NCI-H748 (cell line): ENCODE measurements around the gene PILRA.
A peak's percentile ranks its signal among the peaks of the same experiment; 100 is the strongest.
"Not testable (repeated sequence)": the region's sequence is repeated elsewhere in the genome, so short reads cannot be mapped to it uniquely, and the experiment has no call there.

ENCODE experiments used
- DNase-seq: peaks from one replicate; lab custom pipeline; 2025; ENCODE audit not compliant: unreplicated experiment; lab: John Stamatoyannopoulos, UW

Gene PILRA

DNA sequence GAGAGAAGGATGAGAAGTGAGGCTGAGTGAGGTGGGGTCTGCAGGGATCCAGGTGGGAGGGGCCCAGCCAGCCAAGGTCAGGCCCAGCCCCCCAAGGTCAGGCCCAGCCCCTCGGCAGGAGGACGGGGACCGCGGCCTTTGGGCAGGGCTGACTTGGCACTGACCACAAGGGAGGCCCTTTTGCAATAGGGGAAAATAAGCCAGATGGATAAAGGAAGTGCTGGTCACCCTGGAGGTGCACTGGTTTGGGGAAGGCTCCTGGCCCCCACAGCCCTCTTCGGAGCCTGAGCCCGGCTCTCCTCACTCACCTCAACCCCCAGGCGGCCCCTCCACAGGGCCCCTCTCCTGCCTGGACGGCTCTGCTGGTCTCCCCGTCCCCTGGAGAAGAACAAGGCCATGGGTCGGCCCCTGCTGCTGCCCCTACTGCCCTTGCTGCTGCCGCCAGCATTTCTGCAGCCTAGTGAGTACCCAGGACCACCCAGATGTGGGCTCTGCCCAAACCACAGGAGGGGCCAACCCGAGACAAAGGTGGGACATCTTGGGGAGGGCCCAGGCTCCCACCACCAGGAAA is at the start of gene PILRA:
PILRA (plus strand) TSS at position 227 of the 571 bp plus-strand sequence; CDS start at position 397, 170 bp downstream.
- DNase-seq: no peak

DNA sequence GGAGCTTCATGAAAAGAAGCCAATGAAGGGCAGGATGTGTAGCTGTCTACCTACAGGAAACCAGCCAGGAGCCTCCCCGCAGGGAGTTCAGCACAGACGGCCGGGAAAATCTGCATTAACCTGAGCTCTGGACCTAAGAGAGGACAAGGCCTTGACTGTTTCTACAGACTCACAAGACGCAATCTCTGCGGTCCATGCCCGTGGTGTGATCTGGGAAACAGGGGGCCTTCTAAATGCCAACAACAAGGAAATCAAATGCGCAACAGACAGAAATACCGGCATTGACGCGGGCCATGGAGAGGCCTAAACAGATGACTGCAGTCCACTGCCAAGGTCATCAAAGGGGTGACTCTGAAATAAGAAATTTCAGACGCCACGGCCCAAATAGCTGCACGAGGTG is 49.1 kb upstream of the PILRA start:
- not testable (repeated sequence) for DNase-seq

GRCh38 chr7:100325671-100326070 is 47.6 kb upstream of the PILRA start:
- DNase-seq: not testable (repeated sequence)

DNA sequence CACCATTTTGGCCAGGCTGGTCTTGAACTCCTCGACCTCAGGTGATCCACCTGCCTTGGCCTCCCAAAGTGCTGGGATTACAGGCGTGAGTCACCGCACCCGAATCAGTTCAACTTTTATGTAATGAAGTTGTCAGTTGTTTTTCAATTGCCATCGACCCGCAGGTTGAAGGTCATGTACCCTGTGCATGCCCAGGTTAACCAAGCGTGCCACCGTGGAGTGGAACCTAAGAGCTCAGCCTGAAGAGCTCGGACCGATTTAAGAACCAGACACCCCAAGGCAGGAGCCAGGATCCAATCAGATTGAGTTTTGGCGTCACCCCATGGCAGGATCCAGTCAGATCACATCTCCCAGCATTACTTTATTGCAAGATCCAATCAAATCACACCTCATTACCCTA is 46.4 kb upstream of the PILRA start:
- DNase-seq: not testable (repeated sequence)

DNA sequence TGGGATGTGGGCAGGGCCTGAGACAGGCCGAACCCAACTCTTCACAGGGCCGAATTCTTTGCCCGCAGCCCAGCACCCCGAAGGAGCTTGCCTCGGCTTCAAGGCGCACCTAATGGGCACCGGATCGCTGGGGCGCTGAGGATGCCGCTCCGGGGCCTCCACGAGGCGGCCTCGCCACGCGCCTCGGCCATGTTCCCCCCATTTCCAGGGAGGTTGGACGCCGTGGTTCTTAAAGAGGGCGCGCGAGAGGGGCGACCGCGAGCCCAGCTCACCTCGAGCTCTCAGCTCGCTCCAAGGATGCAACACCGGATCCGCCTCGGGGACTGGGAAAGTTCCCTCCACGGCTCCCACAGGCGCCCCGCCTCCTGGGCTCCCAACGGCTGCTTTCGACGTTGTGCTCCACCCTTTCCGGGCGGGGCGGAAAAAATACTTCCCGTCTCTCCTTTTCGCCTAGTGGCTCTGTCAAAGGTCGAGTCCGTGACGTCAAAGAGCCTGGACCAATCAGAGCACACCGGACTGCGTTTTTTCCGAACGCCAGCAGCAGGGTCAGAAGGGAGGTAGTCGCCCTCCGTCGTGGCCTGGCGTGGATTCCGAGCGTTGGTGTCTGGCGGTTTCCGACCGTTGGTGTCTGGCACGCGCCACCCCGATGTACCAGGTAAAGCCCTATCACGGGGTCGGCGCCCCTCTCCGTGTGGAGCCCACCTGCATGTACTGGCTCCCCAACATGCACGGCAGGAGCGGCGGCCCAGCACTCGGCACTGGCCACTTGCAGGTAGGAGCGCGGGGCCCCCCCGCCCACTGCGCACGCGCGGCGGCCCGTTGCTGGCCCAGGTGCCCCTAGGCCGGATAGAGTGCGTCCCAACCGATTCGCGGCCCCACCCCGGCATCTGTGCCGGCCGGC is 37.5 kb upstream of the PILRA start:
- DNase-seq: peak; percentile 95

- not testable (repeated sequence) for DNase-seq
Measured at GRCh38 chr7:100338083-100338696, 35.1 kb upstream of the PILRA start.

DNA sequence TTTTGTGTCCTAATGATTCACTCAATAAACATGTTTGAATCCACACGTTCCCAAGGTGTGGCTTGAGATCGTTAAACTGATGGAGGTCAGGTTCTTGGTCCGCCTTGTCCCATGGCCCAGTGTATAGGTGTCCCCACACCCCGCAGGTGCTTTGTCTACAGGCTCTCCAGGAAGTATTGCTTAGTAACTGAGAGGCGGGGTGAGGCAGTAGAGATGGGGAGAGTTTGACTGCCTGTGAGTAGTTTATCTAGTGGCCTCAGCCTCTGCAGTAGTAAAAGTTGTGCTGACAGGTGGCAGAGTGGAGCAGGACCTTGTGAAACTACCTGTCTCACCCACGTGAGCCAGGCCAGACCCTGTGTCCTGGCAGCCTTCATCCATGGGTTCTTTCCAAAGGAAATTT is 32.0 kb upstream of the PILRA start:
- not testable (repeated sequence) for DNase-seq

GRCh38 chr7:100342765-100343164 is 30.5 kb upstream of the PILRA start:
- no peak for DNase-seq

- DNase-seq: not testable (repeated sequence)
Measured at GRCh38 chr7:100344124-100344559, 29.1 kb upstream of the PILRA start.

GRCh38 chr7:100344560-100345287 is 28.6 kb upstream of the PILRA start:
- peak; percentile 30 for DNase-seq

DNA sequence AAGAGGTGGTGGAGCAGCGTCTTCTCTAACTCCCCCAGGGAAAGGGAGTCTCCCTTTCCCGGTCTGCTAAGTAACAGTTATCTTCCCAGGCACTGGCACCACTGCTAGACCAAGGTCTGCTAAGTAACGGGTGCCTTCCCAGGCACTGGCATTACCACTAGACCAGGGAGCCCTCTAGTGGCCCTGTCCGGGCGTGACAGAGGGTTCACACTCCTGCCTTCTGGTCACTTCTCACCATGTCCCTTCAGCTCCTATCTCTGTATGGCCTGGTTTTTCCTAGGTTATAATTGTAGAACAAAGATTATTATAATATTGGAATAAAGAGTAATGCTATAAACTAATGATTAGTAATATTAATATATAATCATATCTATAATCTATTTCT is 28.0 kb upstream of the PILRA start:
- DNase-seq: peak; percentile 57

DNA sequence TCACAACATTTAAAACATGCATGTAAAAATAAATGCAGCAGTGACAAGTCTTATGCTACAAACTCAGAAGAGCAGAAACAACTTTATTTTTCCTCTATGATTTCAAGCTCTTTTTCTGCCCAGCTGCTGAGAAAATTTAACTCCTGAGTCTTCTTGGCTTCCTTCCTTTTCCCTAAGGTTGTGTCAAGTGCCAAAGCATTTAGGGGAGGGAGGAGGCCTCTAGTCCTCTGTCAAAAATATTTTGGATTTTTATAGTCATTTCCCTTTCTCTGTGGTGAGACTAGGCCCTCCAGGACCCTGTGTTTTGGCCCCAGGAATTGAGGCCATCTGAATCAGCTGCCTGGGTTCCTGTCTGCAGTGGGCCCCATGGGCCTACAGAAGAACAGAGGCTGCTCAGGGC is 26.4 kb upstream of the PILRA start:
- DNase-seq: no peak

GRCh38 chr7:100348805-100349204 is 24.5 kb upstream of the PILRA start:
- no peak for DNase-seq

DNA sequence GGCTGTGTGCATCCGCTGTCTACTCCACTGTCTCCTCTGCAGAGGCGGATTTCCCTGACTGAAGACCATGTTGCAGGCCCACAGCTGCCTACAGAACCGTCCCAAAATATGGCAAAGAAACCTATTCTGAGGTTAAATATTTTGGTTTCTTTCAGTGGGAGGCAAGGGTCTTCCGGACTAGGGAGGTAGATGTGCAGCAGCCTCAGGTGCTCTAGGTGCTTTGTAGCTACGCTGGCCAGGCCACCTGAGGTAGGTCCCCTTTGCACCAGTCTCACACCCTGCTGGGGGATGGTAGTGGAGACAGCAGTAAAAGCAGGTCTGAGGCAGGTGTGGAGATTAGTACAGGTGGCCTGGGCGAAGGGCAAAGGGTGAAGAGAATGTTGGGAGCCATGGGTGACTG is 23.5 kb upstream of the PILRA start:
- DNase-seq: no peak

DNA sequence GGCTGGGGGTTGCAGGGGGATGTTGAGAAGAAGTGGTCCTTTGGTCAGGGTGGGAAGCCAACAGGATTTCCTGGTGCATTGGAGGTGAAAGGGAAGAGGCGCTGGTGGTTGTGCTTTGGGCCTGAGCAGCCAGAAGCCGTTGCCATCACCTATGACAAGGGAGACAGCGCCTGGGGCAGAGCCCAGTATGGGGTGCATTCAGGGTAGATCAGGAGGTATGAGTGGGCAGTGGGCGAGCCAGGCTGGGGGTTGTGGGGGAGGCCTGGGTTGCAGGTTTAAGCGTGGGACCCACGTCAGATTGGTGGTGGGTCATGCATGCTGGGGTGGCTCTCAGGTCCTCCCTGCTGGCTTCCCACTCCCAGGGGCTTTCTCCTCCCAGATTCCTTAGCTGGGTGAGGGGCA is 21.6 kb upstream of the PILRA start:
- DNase-seq: no peak

DNA sequence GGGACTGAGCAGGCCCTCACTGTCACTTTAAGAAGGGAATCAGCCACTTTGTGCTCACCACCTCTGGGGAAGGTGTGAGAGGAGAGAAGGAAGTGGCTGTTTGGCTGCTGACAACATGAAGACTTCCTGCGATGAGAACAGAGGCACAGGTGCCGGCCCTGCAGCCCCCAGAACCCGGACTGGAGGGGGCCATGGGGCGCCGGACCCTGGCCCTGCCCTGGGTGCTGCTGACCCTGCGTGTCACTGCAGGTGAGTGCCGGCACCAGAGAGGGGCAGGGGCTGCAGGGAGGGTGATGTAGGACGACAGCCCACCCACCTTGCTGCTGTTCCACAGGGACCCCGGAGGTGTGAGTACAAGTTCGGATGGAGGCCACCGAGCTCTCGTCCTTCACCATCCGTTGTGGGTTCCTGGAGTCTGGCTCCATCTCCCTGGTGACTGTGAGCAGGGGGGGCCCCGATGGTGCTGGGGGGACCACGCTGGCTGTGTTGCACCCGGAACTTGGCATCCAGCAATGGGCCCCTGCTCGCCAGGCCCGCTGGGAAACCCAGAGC is 21.0 kb upstream of the PILRA start:
- DNase-seq: not testable (repeated sequence)

DNA sequence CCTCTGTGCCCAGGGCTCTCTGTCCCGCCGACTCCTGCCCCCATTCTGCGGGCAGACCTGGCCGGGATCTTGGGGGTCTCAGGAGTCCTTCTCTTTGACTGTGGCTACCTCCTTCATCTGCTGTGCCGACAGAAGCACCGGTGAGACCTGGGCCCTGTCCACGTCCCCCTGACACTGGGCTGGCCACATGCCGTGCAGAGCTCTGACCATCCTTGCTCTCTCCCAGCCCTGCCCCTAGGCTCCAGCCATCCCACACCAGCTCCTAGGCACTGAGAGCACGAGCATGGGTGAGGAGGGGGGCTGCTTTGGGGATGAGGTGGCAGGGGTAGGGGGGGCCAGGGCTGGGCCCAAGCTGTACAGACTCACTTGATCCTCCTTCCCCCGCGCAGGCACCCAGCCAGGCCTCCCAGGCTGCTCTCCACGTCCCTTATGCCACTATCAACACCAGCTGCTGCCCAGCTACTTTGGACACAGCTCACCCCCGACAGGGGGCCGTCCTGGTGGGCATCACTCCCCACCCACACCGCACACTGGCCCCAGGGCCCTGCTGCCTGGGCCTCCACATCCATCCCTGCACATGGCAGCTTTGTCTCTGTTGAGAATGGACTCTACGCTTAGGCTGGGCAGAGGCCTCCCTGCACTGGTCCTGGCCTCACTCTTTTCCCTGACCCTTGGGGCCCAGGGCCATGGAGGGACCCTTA is 20.2 kb upstream of the PILRA start:
- DNase-seq: no peak

DNA sequence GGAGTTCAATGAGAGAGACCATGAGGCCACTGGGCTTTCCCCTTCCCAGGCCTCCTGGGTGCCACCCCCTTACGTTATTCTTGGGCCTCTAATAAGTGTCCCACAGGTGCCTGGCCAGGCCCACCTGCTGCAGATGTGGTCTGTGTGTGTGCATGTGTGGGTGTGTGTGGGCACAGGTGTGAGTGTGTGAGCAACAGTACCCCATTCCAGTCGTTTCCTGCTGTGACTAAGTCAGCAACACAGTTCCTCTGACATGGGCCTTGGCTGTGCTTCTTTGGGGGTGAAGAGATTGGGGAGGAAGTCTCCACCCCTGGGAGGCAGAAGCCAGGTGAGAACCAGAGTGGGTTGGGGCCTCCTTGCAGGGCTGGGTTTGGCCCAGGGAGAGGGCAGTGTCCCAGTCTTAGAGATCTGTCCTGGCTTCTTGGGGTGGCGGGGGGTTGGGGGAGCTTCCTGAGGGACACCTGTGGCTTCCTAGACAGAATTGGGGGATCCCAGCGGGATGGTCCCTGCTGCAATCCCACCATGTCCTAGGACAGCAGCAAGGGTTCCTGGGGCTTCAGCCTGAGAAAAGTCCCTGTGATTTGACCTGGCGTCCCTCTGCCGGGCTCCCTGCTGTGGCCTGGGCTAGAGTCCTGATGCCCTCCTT is 19.5 kb upstream of the PILRA start:
- no peak for DNase-seq

DNA sequence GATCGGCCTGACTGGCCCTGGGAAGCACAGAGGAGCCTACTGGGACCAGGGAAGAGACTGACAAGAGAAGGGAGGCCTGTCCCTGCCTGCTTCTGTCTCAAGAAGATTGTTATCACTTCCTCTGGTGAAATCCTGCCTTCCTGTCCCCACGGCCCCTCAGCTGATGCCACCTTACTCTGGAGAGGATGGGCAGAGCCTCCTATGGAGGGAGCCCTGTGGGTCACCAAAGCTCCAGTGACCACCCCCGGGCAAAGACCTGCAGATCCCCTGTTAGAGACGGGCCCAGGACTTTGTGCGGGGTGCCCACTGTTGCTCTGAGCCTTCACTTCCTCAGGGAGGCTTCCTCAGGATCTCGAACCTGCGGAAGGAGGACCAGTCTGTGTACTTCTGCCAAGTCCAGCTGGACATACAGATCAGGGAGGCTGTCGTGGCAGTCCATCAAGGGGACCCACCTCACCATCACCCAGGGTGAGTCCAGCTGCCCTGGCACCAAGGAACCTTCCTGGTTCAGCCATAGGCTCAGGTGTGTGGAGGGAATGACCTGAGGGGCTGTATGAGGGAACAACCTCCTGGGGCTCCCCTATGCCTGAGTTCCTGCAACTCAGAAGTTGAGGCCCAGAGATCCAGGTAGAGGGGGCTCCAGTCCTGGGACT is 16.7 kb upstream of the PILRA start:
- no peak for DNase-seq
